HCT116 (cell line): ENCODE data around the gene RIN3. TPM values are rescaled to one million over a fixed set of nuclear protein-coding genes. Genes with fewer than 3 reads are reported as not detected.

Experiments used
- ATAC-seq: fragments of 200-7000 bp; cut with Tn5 transposase; 2 replicates; pipeline ENCODE4 v1.9.1; 2020; ENCODE audit warnings: mild to moderate bottlenecking, moderate library complexity
- BruUV-seq: library from RNA; stranded (reverse); fragments of 400-500 nt; replicated peaks from 2 replicates; lab custom pipeline; 2021; lab: Mats Ljungman, UMichigan
- CTCF ChIA-PET: fragments of 300-600 bp; sonication (Branson Sonifier 250); formaldehyde crosslinking; loops from one replicate; lab custom pipeline; 2021; ENCODE audit warnings: antibody characterized with exemption; lab: Charles Lee
- POLR2A ChIA-PET: fragments of 300-600, 350-600 bp; sonication (Branson Sonifier 250); formaldehyde crosslinking; loops from one replicate; lab custom pipeline; 2021; ENCODE audit warnings: antibody characterized with exemption; lab: Charles Lee
- RAD21 ChIA-PET, 2 experiments: fragments of 300-600 bp; sonication (Branson Sonifier 250); formaldehyde crosslinking; loops; one replicate each; lab custom pipeline; 2023; ENCODE audit warnings: low total read pairs in 2 of 2; ENCODE audit not compliant: uncharacterized antibody in 2 of 2, unreplicated experiment in 2 of 2, low non-redundant PET in 1 of 2; lab: Charles Lee
- DNase-seq: peaks from one replicate; pipeline ENCODE4 v3.0.0-alpha.2; 2010; ENCODE audit warnings: low read depth, low spot score
- H2AFZ ChIP-seq: fragments of 200-600 bp; shearing (Covaris generic), sonication (generic); 2 replicates; pipeline ENCODE4 v1.6.1; 2017; ENCODE audit warnings: low read depth, mixed run types, mixed read lengths, antibody characterized with exemption, low read length; ENCODE audit not compliant: poor library complexity, severe bottlenecking
- H3K27ac ChIP-seq: 2 replicates; pipeline ENCODE4 v1.5.1; 2012; ENCODE audit warnings: low read depth, low read length
- H3K27me3 ChIP-seq: fragments of 200-600 bp; sonication (generic); 2 replicates; pipeline ENCODE4 v1.6.1; 2016; ENCODE audit warnings: mixed run types, low read length, mixed read lengths; ENCODE audit not compliant: insufficient read depth
- H3K36me3 ChIP-seq, 2 experiments: fragments of 200-500 bp in 1 of 2; fragments of 200-600 bp in 1 of 2; sonication (Bioruptor generic) in 1 of 2; sonication (generic) in 1 of 2; 2 replicates each; pipeline versions ENCODE4 v1.5.1 to v1.6.1; 2014 to 2016; ENCODE audit warnings: low read length in 2 of 2, inconsistent platforms in 1 of 2, mixed read lengths in 1 of 2, mixed run types in 1 of 2; ENCODE audit not compliant: insufficient read depth in 2 of 2, control insufficient read depth in 1 of 2
- H3K4me1 ChIP-seq, 2 experiments: fragments of 200-600 bp in 1 of 2; sonication (generic) in 1 of 2; 2 replicates each; pipeline versions ENCODE4 v1.5.1 to v1.6.1; 2012 to 2017; ENCODE audit warnings: low read length in 2 of 2, inconsistent platforms in 1 of 2, mild to moderate bottlenecking in 1 of 2, mixed read lengths in 1 of 2, mixed run types in 1 of 2, moderate library complexity in 1 of 2; ENCODE audit not compliant: insufficient read depth in 2 of 2, control insufficient read depth in 1 of 2
- H3K4me2 ChIP-seq: fragments of 200-600 bp; sonication (generic); 2 replicates; pipeline ENCODE4 v1.6.1; 2017; ENCODE audit warnings: mixed run types, low read length, mixed read lengths
- H3K4me3 ChIP-seq, 2 experiments: fragments of 200-600 bp in 1 of 2; sonication (generic) in 1 of 2; replicated peaks in 1 of 2; 2 replicates each; pipeline ENCODE4 v1.5.1; 2011 to 2016; ENCODE audit warnings: low read length in 2 of 2, control low read depth in 1 of 2, low read depth in 1 of 2, mild to moderate bottlenecking in 1 of 2, mixed read lengths in 1 of 2, mixed run types in 1 of 2
- H3K79me2 ChIP-seq: fragments of 200-600 bp; sonication (generic); 2 replicates; pipeline ENCODE4 v1.6.1; 2017; ENCODE audit warnings: mild to moderate bottlenecking, mixed run types, low read length, moderate library complexity, mixed read lengths; ENCODE audit not compliant: insufficient read depth
- H3K9ac ChIP-seq: fragments of 200-600 bp; sonication (generic); 2 replicates; pipeline ENCODE4 v1.6.1; 2016; ENCODE audit warnings: low read length, mixed read lengths
- H3K9me2 ChIP-seq: fragments of 200-600 bp; sonication (generic), shearing (Covaris generic); 2 replicates; pipeline ENCODE4 v1.6.1; 2017; ENCODE audit warnings: mixed run types, mild to moderate bottlenecking, moderate library complexity; ENCODE audit not compliant: insufficient read depth
- H3K9me3 ChIP-seq, 2 experiments: fragments of 200-500 bp in 1 of 2; fragments of 200-600 bp in 1 of 2; sonication (Bioruptor generic) in 1 of 2; sonication (generic) in 1 of 2; 2 replicates each; pipeline ENCODE4 v1.6.1; 2014 to 2017; ENCODE audit warnings: low read length in 2 of 2, mixed read lengths in 2 of 2, inconsistent platforms in 1 of 2, low read depth in 1 of 2, mild to moderate bottlenecking in 1 of 2, mixed run types in 1 of 2, moderate library complexity in 1 of 2; ENCODE audit not compliant: control insufficient read depth in 1 of 2, insufficient read depth in 1 of 2
- H4K20me1 ChIP-seq: fragments of 200-600 bp; sonication (generic), shearing (Covaris generic); 2 replicates; pipeline ENCODE4 v1.6.1; 2017; ENCODE audit warnings: mixed run types, mild to moderate bottlenecking, moderate library complexity; ENCODE audit not compliant: insufficient read depth
- CEBPB ChIP-seq: IDR thresholded peaks from 2 replicates; pipeline ENCODE4 v1.6.1; 2012; ENCODE audit warnings: low read depth
- EGR1 ChIP-seq: IDR thresholded peaks from 2 replicates; pipeline ENCODE4 v1.6.1; 2012; ENCODE audit warnings: low read depth
- EZH2 ChIP-seq: fragments of 200-600 bp; sonication (generic); IDR thresholded peaks from 2 replicates; pipeline ENCODE4 v1.6.1; 2017; ENCODE audit warnings: antibody characterized with exemption, mixed run types
- JUND ChIP-seq: IDR thresholded peaks from 2 replicates; pipeline ENCODE4 v1.6.1; 2012
- ZFX ChIP-seq: fragments of 450-650 bp; IDR thresholded peaks from 2 replicates; pipeline ENCODE4 v1.6.1; 2017
- intact Hi-C: fragments of 100-400 bp; cut with micrococcal nuclease; formaldehyde crosslinking; loops from 2 replicates; pipeline ENCODE4 v1.10.0; 2022
- total RNA-seq: library from RNA; stranded (reverse); gene quantifications from one replicate; pipeline ENCODE4 v1.2.1, GENCODE V29; 2021; ENCODE audit not compliant: unreplicated experiment
- TF ChIP-seq, protein P1 (sequence below): IDR thresholded peaks from 2 replicates; pipeline ENCODE4 v1.6.1; 2012; ENCODE audit warnings: low read depth
- TF ChIP-seq, protein P2 (sequence below): IDR thresholded peaks from 2 replicates; pipeline ENCODE4 v1.6.1; 2012

RIN3 gene
- total RNA-seq, 1 experiment from 2014 or later = 22.2 TPM

DNA sequence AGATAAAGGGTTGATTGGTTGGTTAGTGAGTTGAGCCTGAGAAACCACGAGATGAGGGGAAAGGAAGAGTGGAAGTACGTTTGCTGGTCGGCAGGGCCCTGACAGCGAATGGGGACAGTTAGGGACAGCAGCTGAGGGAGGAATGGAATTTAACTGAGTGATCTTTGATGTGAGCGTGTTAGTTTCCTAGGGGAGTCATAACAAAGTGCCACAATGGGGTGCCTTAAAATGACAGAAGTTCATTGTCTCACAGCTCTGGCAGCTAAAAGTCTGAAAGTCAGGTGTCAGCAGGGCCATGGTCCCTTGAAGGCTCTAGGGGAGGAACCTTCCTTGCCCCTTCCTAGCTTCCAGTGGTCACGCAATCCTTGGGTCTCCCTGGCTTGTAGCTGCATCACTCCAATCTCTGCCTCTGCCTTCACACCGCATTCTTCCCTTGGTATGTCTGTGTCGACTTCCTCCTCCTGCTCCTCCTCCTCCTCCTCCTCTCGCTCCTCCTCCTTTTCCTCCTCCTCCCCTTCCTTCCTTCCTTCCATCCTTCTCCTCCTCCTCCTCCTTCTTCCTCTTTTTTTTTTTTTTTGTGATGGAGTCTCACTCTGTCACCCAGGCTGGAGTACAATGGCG lies 26.0 kb upstream of the RIN3 start (continued):
- TF ChIP-seq, protein P1, sequence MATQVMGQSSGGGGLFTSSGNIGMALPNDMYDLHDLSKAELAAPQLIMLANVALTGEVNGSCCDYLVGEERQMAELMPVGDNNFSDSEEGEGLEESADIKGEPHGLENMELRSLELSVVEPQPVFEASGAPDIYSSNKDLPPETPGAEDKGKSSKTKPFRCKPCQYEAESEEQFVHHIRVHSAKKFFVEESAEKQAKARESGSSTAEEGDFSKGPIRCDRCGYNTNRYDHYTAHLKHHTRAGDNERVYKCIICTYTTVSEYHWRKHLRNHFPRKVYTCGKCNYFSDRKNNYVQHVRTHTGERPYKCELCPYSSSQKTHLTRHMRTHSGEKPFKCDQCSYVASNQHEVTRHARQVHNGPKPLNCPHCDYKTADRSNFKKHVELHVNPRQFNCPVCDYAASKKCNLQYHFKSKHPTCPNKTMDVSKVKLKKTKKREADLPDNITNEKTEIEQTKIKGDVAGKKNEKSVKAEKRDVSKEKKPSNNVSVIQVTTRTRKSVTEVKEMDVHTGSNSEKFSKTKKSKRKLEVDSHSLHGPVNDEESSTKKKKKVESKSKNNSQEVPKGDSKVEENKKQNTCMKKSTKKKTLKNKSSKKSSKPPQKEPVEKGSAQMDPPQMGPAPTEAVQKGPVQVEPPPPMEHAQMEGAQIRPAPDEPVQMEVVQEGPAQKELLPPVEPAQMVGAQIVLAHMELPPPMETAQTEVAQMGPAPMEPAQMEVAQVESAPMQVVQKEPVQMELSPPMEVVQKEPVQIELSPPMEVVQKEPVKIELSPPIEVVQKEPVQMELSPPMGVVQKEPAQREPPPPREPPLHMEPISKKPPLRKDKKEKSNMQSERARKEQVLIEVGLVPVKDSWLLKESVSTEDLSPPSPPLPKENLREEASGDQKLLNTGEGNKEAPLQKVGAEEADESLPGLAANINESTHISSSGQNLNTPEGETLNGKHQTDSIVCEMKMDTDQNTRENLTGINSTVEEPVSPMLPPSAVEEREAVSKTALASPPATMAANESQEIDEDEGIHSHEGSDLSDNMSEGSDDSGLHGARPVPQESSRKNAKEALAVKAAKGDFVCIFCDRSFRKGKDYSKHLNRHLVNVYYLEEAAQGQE = no peak
- TF ChIP-seq EGR1 (no peak), JUND (no peak), EZH2 (no peak)
- TF ChIP-seq, protein P2, sequence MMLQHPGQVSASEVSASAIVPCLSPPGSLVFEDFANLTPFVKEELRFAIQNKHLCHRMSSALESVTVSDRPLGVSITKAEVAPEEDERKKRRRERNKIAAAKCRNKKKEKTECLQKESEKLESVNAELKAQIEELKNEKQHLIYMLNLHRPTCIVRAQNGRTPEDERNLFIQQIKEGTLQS = no peak

DNA sequence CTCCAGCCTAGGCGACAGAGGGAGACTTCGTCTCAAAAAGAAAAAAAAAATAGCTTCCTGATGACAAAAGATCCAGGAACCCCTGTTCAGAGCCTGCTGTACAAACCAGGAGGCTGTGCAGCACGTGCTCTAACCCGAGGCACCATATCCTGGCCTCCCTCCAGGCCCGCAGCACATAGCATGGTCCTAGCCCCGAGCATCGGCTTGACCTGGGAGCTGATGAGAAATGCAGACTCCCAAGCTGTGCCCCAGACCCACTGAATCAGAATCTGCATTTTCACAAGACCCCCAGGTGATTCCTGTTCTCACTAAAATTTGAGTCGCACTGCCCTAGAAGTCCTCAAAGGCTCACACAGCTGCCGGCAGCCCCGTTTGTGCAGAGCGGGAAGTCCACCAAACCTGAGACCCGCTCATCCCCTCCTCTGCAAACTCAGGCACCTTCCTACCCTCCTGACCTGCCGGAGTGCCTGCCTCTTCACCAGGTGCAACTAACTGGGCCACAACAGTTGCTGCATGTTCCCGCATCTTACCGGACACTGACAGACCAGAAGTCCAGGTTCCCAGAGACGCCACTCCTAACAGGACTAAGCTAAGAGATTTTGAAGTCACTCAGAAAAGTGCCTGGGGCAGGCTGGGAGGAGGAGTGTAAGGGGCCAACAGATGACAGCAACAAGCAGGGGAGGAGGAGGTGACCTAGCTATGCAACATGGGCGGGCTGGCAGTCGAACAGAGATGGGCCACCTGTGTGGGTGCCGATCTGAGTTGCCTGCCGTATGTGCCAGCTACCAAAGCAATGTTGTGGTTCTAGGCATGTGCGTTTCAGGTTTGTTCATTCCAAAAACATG lies 24.0 kb upstream of the RIN3 start:
- Histone ChIP-seq H3K79me2 (no peaks in the 10 kb centered on the region), H3K4me2 (no peak overlapping the region), H3K9me3 (no peaks in the 10 kb centered on the region), H4K20me1 (no peaks in the 10 kb centered on the region), H3K4me3 (no peak overlapping the region), H3K36me3 (no peaks in the 10 kb centered on the region), H3K4me1 (no peaks in the 10 kb centered on the region), H3K27me3 (no peaks in the 10 kb centered on the region), H3K9ac (no peak overlapping the region), H2AFZ (no peak overlapping the region), H3K27ac (no peak overlapping the region), H3K9me2 (no peaks in the 10 kb centered on the region)
- DNase-seq = no peak
- TF ChIP-seq CEBPB (no peak), ZFX (no peak)
- TF ChIP-seq, protein P1 = no peak
- RAD21 ChIA-PET = no interaction called here
- ATAC-seq = no peak
- POLR2A ChIA-PET = interaction anchor here (0.7 kb wide), 1 partner anchor 11 kb away, joined by 3 read pairs; no protein-coding TSS in a partner anchor
- no TSS peak for BruUV-seq
- CTCF ChIA-PET = no interaction called here
- intact Hi-C loops = no loop called here
